HG03108 (cell line): ENCODE measurements around the gene CCSER2.
"Not testable (repeated sequence)": the region's sequence is repeated elsewhere in the genome, so short reads cannot be mapped to it uniquely, and the experiment has no call there.

Source experiments
- ATAC-seq: cut with Tn5 transposase; IDR thresholded peaks from one replicate; pipeline ENCODE4 v1.9.1; 2021; ENCODE audit warnings: moderate library complexity; ENCODE audit not compliant: unreplicated experiment

Gene CCSER2

DNA sequence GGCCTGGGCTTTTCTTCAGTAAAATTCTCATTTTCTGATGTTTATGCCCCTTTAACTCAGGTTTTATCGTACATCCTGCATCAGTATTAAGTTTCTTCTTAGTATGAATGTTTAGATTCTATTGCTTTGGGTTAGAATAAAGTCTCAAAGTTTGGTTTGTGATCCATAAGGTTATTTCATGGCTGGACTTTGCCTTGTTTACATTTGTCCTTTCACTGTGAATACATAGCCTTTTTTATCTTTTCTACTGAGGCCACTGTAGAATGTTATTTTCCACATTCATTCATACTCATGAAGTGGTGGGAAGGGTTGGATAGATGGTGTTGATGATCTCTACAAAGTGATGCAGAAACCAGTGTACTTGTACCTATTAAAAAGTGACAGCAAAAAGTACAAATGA is 59.8 kb downstream of the CCSER2 start:
- no peak for ATAC-seq

DNA sequence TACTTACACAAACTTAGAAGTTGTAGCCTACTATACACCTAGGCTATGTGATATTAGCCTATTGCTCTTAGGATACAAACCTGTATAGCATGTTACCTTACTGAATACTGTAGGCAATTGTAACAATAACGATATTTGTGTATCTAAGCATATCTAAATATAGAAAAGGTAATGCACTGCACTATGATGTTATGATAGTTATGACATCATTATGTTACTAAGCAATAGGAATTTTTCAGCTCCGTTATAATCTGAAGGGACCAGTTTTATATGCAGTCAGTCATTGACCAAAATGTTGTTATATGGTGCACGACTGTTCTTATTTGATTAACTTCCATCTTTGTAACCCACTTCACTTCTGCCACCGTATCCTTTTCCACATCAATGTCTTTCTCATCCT is 62.0 kb downstream of the CCSER2 start:
- ATAC-seq: no peak

DNA sequence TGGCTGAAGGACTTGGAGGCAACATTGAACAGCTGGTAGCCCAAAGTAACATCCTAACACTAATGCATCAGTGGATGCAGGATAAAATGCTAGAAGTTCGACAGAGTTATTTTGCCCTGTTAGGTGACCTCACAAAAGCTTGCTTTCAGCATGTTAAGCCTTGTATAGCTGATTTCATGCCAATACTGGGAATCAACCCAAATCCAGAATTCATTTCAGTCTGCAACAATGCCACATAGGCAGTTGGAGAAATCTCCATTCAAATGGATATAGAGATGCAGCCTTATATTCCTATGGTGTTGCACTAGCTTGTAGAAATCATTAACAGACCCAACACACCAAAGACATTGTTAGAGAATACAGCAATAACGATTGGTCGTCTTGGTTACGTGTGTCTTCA is 62.9 kb downstream of the CCSER2 start:
- ATAC-seq: no peak

DNA sequence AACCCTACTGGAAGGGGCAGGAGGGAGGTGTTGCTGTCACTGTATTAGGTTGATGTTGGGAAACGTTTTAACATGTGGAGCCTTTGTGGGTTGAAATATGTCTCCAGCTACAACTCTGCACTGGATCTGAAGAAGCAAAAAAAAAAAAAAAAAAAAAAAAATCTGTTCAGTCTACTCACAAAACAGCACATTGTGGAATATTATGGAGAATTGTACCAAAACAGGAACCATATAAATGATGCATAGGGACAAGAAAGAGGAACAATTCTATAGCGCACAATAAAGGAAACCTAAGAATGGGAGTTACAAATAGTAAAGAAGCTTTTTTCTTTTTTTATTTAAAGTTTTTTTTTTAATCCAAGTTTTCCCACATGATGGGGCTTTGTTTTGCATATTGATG is 63.8 kb downstream of the CCSER2 start:
- ATAC-seq: no peak

DNA sequence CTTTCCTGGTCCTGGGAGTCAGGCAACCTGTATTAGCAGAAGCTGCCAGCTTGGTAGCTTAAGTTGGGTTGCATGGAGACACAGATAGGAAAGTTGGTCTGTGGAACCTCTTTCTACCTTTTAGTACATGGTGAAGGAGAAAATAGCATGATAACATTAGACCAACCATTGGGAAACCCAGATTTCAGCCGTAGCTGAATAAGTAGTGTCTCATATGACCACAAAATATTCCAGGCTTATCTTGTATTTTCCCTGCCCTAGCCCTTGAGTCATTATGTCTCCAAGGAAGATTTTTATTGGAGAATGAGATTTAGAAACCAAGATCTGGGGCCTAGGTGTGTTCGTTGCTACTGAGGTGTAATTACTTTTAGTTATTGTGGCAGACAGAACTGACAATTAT is 67.2 kb downstream of the CCSER2 start:
- ATAC-seq: no peak

DNA sequence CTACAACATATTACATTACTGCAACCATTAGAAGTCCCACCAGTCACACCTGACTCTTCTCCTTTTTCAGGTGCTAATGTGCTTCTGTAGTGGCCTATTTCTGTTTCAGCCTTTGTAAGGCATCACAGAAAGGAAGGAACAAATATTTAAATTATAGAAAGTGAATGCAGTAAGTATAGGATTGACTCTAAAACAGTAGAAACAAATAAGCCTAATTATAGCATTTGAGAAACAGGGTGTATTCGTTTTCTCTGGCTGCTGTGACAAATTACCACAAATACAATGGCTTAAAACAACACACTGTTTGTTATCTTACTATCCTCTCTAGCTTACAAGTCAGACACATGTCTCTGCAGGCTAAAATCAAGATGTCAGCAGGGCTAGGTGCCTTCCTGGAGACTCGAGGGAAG is 69.4 kb downstream of the CCSER2 start:
- ATAC-seq: peak; percentile 54

DNA sequence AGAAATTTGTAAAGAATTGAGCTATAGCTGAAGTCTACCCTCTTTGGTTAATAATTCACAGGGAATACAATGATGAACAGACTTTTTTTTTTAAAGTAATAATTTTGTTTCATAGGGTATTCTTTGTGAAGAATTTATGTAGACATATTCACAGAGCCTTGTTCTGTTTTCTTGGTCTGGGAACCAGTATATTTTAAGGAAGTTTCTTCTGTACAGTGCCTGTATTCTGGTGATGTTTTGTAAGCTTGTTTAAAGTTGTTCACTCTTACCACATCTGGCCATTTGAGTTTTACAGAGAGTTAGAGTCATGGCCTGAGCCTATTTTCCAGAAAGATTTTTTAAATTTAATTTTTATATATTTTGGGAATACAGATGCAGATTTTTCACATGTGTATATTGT is 70.3 kb downstream of the CCSER2 start:
- no peak for ATAC-seq

DNA sequence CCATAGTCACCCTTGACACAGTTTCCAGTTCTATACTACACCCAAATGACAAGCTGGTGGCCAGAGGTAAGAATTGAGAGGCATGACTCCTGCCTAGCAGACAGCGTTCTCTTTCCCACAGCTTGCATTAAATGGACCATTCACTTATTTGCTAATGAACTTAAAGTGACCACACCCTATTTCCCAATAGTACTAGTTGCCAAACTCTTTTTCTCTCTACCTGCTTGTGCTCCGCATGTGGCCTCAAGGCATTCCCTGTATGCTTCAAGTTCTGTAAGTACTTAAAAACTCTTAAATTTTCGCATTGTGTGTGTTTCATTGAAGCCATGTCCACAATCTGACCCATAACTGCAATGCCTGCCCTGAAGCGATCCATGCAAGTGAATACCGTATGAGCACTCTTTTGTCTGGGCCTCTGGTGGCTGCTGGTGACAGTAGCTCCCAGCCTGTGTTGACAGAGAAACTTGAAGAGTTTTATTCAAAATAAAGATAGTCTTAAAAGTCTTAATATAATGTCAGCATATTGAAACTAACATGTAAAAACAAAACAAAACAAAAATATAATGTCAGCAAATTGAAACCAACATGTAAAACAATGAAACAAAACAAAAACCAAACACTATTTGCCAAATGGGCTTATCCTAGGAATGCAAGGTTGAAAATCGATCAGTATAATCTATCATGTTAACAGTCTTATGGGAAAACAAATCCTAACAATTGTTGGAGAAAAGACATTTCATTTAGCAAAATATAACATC is 73.6 kb downstream of the CCSER2 start:
- no peak for ATAC-seq

DNA sequence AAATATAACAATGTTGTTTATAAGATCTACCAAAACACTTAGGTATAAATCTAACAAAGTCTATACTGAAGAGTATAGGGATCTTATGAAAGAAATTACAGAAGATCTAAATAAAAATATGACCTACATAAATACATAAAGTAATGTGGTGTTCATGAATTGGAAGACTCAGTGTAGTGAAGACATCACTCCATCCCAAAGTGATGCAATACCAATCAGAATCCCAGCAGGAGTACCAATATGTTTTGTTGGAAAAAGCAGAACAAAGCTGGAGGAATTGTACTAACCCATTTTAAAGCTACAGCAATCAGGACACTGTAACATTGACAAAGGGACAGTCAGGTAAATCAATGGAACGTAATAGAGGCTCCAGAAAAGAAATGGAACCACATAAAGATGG is 76.4 kb downstream of the CCSER2 start:
- no peak for ATAC-seq

DNA sequence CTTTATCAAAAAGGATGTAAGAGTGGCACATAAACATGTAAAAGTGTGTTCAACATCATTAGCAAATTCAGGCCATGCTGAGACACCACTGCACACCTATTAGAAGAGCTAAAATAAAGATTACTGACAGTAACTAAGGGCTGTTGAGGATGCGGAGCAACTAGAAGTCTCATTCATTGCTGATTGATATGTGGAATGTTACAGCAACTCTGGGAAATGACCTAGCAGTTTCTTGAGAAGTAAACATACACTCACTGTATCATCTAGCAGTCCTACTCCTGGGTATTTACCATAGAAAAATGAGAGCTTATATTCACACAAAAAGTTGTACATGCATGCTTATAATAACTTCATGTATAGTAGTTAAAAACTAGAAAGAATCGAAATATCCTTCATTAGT is 77.3 kb downstream of the CCSER2 start:
- no peak for ATAC-seq

DNA sequence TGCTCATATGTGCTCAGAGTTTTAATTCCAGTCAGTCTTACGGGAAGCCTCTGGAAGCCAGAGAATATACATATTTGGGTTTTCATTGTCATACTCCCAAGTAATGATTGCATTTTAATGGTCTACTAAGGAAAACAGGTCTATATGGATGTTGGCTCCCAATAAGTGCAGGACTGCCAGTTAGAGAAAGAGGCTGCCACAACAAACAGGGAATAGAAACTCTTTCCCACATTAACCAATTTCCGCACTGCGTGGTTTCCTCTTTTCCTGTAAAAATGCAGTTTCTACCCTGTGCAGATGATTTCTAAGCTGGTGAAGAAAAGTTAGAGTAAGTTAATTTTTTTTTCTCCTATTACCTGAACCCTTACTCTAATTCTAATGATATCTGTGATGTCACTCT is 78.2 kb downstream of the CCSER2 start:
- no peak for ATAC-seq

DNA sequence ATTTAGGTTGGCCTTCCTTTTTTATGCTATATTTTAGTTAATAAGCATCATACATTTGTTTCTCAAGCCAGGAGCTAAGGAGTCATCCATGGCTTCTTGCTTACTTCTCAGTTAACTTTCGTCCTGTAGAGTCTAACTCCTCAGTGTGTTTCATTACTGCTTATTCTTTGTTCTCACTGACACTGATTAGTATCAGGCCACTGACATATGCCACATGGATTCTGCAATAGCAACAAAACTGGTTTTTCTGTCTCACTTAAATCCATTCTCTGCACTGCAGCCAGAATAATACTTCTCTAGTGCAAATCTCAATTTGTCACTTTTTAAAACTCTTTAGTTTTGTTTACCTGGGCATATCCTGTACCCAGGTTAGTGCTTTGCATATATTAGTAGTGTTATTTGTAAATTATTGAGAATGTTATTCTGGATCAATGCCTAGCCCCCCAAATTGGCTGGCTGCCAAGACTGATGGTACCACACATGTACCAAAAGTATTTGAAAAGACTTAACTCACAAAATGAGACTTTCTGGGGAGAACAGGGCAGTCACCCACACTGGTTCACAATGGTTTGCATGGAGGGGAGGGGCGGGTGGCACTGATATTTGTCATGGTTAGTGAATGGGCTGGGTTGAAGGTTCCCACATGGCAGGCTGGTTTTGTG is 79.1 kb downstream of the CCSER2 start:
- no peak for ATAC-seq

DNA sequence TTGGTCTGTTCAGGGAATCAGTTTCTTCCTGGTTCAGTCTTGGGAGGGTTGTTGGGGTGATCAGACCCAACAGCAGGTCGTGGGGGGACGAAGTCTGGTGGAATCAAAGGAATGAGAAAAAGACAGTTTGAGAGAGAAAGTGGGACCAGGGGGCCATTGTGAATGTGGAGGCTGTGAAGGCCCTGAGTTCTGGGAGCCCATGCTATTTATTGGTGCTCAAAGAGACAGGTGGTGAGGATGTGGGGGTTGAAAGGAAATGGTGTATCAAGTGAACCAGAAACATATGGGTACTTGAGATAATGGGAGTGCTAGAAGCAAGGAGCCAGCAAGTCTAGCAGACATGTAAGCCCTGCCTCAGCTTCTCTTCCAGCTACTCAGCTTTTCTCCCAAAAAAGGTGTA is 84.1 kb downstream of the CCSER2 start:
- no peak for ATAC-seq

DNA sequence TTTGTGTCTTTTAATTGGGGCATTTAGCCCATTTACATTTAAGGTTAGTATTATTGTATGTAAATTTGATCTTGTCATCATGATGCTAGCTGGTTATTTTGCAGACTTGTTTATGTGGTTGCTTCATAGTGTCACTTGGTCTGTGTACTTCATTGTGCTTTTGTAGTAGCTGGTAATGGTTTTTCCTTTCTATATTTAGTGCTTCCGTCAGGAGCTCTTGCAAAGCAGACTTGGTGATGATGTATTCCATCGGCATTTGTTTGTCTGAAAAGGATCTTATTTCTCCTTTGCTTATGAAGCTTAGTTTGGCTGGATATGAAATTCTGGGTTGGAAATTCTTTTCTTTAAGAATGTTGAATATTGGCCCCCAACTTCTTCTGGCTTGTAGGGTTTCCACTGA is 85.7 kb downstream of the CCSER2 start:
- not testable (repeated sequence) for ATAC-seq

DNA sequence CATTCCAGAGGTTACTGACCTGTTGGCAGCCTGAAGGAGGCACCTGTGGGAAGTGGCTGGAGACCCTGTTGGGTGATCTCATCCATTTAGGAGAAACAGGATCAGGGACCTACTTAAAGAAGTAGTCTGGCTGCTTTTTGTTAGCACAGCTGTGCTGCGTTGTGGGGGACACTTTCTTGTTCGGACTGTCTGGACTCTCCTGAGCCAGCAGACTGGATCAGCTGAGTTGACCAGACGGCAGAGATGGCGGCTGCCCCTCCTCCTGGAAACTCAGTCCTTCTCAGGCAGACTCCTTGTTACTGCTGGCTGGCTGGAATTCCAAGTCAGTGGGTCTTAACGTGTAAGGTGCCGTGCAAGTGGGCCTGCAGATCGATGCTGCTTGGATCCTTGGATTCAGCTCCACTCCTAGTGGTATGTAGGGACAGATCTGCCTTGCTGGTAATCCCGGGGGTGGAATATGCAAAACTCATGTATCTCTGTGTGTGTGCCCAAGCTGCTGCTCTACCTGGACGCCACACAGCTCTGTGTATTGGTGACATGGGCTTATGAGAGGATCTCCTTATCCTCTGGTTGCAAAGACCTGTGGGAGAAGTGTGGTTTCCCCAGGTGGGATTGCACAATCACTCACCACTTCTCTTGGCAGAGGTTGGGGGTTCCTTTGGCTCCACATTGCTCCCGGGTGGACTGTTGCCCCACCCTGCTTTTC is 87.3 kb downstream of the CCSER2 start:
- no peak for ATAC-seq

DNA sequence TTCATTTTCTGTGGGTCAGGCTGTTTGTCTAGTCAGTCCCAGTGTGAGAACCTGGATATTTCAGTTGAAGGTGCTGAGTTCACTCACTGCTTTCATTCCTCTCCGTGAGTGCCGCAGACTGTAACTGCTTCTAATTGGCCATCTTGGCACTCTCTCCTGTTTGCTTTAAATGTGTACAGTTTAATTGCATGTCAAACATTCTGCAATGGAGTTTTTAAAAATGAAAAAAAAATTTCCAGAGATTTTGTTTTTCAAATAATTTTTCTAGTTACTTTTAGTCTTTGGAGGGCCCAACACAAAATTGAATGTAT is 87.8 kb downstream of the CCSER2 start:
- no peak for ATAC-seq

DNA sequence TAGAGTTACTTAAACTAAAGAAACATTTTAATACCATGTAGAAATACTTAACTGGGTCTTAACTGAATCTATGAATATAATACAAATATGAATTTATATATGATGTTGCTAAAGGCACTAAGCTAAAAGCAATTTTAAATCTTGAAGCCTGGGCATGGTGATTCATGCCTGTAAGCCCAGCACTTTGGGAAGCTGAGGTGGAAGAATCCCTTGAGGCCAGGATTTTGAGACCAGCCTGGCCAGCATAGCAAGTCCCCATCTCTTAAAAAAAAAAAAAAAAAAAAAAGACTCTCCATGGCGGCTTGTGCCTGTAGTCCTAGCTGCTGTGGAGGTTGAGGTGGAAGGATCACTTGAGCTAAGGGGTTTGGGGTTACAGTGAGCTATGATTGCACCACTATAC is 95.3 kb downstream of the CCSER2 start:
- no peak for ATAC-seq

DNA sequence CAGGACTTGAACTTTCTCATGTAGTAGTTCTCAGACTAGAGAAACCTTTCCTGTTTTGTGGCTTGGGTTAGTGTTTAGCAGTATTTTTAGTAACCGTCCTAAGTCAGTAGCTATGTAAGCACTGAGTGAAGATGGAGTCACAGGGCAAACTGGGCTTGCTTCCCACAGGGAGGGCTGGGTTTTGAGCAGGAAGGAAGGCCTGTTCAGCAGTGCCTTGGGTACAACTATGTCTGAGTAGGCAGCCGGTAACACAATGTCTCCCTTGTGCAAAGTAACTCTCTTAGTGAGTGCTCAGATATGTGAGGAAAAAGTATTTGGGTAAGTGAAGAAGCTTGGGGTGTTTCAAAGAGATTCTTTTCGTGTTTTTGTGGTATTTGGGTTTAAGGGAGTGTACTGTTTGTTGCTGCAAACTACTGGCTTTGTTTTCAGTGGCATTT is 96.4 kb downstream of the CCSER2 start:
- peak; percentile 52 for ATAC-seq

DNA sequence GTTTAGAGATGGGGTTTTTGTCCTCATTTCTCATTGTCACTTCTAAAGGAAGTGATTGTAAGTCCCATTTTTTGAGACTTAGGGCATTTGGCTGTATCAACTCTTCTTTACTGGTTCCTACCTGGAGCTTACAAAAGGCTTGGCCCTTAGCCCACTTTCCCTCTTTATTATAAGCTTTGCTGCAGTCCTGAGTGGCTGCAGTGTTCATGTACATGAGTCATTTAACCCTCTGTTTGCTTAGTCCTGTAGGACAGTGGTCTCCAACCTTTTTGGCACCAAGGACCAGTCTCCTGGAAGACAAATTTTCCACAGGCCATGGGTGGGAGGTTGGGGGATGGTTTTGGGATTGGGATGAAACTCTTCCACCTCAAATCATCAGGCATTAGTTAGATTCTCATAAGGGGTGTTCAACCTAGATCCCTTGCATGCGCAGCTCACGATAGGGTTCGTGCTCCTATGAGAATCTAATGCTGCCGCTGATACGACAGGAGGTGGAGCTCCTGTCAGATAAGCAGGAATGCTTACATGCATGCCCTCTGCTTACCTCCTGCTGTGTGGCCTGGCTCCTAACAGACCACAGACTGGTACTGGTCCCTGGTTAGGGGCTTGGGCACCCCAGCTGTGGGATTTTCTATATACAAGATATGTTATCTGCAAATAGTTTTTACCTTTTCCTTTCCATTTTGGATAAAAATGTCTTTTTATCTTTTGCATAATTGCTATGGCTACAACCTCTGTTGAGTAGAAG is 99.7 kb downstream of the CCSER2 start:
- no peak for ATAC-seq

DNA sequence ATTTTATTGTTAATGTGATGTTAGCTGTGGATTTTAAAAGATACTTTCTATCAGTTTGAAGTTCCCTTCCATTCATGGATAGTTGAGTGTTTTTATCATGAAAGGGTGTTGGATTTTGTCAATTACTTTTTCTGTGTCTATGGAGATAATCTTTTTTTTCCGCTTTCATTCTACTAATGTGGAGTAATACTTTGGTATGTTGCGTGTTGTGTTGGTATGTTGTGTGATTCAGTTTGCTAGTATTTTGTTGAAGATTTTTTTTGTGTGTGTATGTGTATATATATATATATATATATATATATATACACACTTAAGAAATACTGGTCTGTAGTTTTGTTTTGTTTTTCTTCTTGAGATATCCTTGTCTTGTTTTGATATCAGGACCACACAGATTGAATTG is 100.3 kb downstream of the CCSER2 start:
- ATAC-seq: no peak

DNA sequence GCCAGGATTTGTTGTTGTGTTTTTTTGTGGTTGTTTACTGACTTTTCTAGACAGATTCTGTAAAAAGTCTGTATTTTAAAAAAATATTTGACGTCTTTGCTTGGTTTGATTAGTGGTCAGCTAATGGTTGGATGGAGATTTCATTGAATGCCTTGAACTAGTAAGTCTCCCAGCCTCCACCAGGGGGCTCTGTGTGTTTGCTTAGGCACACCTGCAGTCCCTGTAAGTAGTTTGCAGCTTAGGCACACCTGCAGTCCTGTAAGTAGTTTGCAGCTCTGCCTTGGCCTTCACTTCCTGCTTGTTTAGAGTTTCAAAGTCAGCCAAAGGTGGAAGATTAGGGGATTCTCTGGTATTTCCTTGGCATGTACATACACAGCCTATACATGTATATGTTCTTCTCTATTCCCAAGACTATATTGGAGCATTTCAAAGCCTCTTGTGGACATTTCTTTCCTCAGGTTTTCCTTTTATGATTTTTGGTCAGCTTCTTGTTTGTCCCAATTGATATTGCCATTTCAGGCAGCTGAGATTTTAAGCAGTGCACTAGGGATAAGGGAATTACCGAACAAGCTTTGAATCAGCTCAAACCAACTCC is 101.6 kb downstream of the CCSER2 start:
- ATAC-seq: peak; percentile 95
